ENCODE measurements around the gene RFNG.

- no peak for TF ChIP-seq CTCF (IDR thresholded peaks at IDR 0.05)
- no peak for TF ChIP-seq POLR2A (IDR thresholded peaks at IDR 0.05)
Measured at GRCh38 chr17:82003411-82004381, 47.9 kb downstream of the RFNG start.
